ENCODE measurements around the gene SNX25.

SNX25 gene

DNA sequence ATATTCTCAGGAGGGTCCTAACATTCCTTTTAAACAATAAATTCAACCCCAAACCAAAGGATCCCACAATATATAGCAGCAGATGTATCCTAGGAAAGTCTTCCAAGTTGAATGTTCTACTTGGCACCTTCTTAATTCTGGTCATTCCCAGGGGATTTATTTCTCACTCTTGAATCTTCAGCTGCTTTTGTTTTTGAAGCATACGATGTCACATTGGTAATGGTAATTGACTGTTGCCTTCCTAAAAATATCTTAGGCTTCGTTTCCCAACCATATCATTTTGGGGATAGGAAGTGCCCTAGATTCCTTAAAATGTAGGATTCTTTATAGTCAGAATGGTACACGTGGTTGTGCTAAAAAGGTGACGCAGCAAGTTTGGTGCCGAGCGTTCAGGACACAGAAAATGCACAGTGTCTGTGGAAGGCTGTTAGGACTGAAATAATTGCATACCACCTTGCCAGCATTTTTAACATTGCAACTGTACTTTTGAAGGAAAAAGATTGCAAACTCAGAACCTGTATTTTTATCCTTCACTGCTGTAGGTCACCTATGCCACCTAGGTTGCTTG is 8.1 kb downstream of the SNX25 start (continued):
- TF ChIP-seq ZNF558 (tag by site-specific recombination; IDR thresholded peaks at IDR 0.05) (no peak), SCRT2 (tag by site-specific recombination; IDR thresholded peaks at IDR 0.05) (no peak)

GRCh38 chr4:185218312-185218711 is 8.9 kb downstream of the SNX25 start:
- TF ChIP-seq TCF7L2 (IDR thresholded peaks at IDR 0.05; ENCODE audit: borderline replicate concordance, low read depth, low read length): no peak
- TF ChIP-seq ZNF561 (tag by site-specific recombination; IDR thresholded peaks at IDR 0.05; ENCODE audit: borderline replicate concordance): no peak
- no peak for TF ChIP-seq EGR2 (tag by site-specific recombination; IDR thresholded peaks at IDR 0.05; ENCODE audit: low read depth)
- no peak for TF ChIP-seq ZNF223 (tag by site-specific recombination; IDR thresholded peaks at IDR 0.05)
- TF ChIP-seq ZNF548 (tag by site-specific recombination; IDR thresholded peaks at IDR 0.05): no peak
- no peak for TF ChIP-seq ZNF366 (tag by site-specific recombination; conservative IDR thresholded peaks at IDR 0.05)
- TF ChIP-seq ZNF654 (tag by site-specific recombination; IDR thresholded peaks at IDR 0.05; ENCODE audit: low read depth): no peak
- TF ChIP-seq AEBP2 (tag by site-specific recombination; IDR thresholded peaks at IDR 0.05; ENCODE audit: borderline replicate concordance): no peak
- Histone ChIP-seq H3K4me3 (ENCODE audit: low read depth, low read length) (no peak overlapping the region), H3K27ac (ENCODE audit: extremely low read depth, low read depth, low read length) (no peak overlapping the region), H3K9me3 (ENCODE audit: control insufficient read depth, insufficient read depth, low read depth, low read length) (no peaks in the 10 kb centered on the region), H3K4me1 (ENCODE audit: control insufficient read depth, insufficient read depth, low read length) (0 out of 2 replicates have a peak, but pooled peaks cover 2% of the 10 kb centered on the region), H3K36me3 (ENCODE audit: control insufficient read depth in 2 of 2, insufficient read depth in 1 of 2, low read length in 2 of 2) (peaks cover 0 to 9% of the 10 kb centered on the region in 2 experiments; a peak in 2 of 3 replicates)
- POLR2A ChIA-PET: no interaction called here
- CTCF ChIA-PET: interaction anchor here (1.0 kb wide), 1 partner anchor 84 kb away, joined by 3 read pairs; no protein-coding TSS in a partner anchor

GRCh38 chr4:185219551-185220344 is 10.3 kb downstream of the SNX25 start:
- H3K9me3 ChIP-seq (ENCODE audit: control insufficient read depth, insufficient read depth, low read depth, low read length): no peaks in the 10 kb centered on the region
- no peak overlapping the region for H3K27ac ChIP-seq (ENCODE audit: extremely low read depth, low read depth, low read length)
- TF ChIP-seq, protein P1, sequence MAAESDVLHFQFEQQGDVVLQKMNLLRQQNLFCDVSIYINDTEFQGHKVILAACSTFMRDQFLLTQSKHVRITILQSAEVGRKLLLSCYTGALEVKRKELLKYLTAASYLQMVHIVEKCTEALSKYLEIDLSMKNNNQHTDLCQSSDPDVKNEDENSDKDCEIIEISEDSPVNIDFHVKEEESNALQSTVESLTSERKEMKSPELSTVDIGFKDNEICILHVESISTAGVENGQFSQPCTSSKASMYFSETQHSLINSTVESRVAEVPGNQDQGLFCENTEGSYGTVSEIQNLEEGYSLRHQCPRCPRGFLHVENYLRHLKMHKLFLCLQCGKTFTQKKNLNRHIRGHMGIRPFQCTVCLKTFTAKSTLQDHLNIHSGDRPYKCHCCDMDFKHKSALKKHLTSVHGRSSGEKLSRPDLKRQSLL (tag by site-specific recombination; IDR thresholded peaks at IDR 0.05): peak; percentile 90
- 0 out of 2 replicates have a peak, but pooled peaks have one; percentile 30 for TF ChIP-seq GLIS1 (tag by site-specific recombination; IDR thresholded peaks at IDR 0.05)
- TF ChIP-seq ZNF311 (tag by site-specific recombination; IDR thresholded peaks at IDR 0.05; ENCODE audit: borderline replicate concordance): no peak
- CTCF ChIA-PET: interaction anchor here (0.7 kb wide), 1 partner anchor 576 kb away, joined by 3 read pairs; no protein-coding TSS in a partner anchor
- 0 out of 2 replicates have a peak, but pooled peaks cover 2% of the 10 kb centered on the region for H3K4me1 ChIP-seq (ENCODE audit: control insufficient read depth, insufficient read depth, low read length)
- no peak overlapping the region for H3K4me3 ChIP-seq (ENCODE audit: low read depth, low read length)
- POLR2A ChIA-PET: no interaction called here
- peaks cover 0 to 9% of the 10 kb centered on the region in 2 experiments; a peak in 2 of 3 replicates for H3K36me3 ChIP-seq (ENCODE audit: control insufficient read depth in 2 of 2, insufficient read depth in 1 of 2, low read length in 2 of 2)

DNA sequence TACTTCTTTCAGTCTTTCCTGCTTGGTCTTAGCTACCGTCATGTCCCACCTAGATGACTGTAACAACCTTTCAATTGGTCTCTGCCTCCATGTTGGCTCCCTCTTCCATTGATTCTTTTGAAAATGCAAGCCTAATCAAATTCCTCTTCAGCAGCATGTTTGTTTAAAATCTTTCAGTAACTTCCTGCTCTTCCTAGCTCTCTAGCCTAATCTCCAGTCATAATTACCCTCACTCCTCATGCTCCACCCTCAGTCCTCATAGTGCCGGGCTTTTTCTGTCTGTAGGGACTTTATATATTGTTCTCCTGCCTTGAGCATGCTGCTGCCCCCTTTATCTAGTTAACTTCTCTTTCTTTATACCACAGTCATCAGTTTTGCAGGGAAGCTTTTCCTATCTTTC is 12.1 kb downstream of the SNX25 start:
- 0 out of 2 replicates have a peak, but pooled peaks cover 2% of the 10 kb centered on the region for H3K4me1 ChIP-seq (ENCODE audit: control insufficient read depth, insufficient read depth, low read length)
- peaks cover 0 to 9% of the 10 kb centered on the region in 2 experiments; a peak in 2 of 3 replicates for H3K36me3 ChIP-seq (ENCODE audit: control insufficient read depth in 2 of 2, insufficient read depth in 1 of 2, low read length in 2 of 2)
- CTCF ChIA-PET: interaction anchor here (0.9 kb wide), 1 partner anchor 12 kb away, joined by 4 read pairs; no protein-coding TSS in a partner anchor
- H3K4me3 ChIP-seq (ENCODE audit: low read depth, low read length): no peak overlapping the region
- POLR2A ChIA-PET: no interaction called here
- H3K9me3 ChIP-seq (ENCODE audit: control insufficient read depth, insufficient read depth, low read depth, low read length): no peaks in the 10 kb centered on the region
- H3K27ac ChIP-seq (ENCODE audit: extremely low read depth, low read depth, low read length): no peak overlapping the region
- TF ChIP-seq, protein P2, sequence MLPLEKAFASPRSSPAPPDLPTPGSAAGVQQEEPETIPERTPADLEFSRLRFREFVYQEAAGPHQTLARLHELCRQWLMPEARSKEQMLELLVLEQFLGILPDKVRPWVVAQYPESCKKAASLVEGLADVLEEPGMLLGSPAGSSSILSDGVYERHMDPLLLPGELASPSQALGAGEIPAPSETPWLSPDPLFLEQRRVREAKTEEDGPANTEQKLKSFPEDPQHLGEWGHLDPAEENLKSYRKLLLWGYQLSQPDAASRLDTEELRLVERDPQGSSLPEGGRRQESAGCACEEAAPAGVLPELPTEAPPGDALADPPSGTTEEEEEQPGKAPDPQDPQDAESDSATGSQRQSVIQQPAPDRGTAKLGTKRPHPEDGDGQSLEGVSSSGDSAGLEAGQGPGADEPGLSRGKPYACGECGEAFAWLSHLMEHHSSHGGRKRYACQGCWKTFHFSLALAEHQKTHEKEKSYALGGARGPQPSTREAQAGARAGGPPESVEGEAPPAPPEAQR (tag by site-specific recombination; IDR thresholded peaks at IDR 0.05): no peak
- TF ChIP-seq ZBTB26 (tag by site-specific recombination; optimal IDR thresholded peaks at IDR 0.05) (no peak), ZNF121 (tag by site-specific recombination; IDR thresholded peaks at IDR 0.05) (no peak)
- TF ChIP-seq, protein P3, sequence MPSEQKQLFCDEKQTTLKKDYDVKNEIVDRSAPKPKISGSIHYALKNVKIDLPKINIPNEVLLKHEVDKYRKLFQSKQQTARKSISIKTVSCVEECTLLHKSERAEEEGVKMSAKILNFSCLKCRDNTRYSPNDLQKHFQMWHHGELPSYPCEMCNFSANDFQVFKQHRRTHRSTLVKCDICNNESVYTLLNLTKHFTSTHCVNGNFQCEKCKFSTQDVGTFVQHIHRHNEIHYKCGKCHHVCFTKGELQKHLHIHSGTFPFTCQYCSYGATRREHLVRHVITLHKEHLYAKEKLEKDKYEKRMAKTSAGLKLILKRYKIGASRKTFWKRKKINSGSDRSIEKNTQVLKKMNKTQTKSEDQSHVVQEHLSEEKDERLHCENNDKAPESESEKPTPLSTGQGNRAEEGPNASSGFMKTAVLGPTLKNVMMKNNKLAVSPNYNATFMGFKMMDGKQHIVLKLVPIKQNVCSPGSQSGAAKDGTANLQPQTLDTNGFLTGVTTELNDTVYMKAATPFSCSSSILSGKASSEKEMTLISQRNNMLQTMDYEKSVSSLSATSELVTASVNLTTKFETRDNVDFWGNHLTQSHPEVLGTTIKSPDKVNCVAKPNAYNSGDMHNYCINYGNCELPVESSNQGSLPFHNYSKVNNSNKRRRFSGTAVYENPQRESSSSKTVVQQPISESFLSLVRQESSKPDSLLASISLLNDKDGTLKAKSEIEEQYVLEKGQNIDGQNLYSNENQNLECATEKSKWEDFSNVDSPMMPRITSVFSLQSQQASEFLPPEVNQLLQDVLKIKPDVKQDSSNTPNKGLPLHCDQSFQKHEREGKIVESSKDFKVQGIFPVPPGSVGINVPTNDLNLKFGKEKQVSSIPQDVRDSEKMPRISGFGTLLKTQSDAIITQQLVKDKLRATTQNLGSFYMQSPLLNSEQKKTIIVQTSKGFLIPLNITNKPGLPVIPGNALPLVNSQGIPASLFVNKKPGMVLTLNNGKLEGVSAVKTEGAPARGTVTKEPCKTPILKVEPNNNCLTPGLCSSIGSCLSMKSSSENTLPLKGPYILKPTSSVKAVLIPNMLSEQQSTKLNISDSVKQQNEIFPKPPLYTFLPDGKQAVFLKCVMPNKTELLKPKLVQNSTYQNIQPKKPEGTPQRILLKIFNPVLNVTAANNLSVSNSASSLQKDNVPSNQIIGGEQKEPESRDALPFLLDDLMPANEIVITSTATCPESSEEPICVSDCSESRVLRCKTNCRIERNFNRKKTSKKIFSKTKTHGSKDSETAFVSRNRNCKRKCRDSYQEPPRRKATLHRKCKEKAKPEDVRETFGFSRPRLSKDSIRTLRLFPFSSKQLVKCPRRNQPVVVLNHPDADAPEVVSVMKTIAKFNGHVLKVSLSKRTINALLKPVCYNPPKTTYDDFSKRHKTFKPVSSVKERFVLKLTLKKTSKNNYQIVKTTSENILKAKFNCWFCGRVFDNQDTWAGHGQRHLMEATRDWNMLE (tag by site-specific recombination; conservative IDR thresholded peaks at IDR 0.05; ENCODE audit: low read depth): no peak
